IPS DF 19.7 (cell line): Measurements from ENCODE around the gene WFDC9.
"Not testable (repeated sequence)": the region's sequence is repeated elsewhere in the genome, so short reads cannot be mapped to it uniquely, and the experiment has no call there.

Source experiments
- DNase-seq: peaks from one replicate; pipeline ENCODE4 v3.0.0-alpha.2; 2013; ENCODE audit warnings: low read depth, low spot score

WFDC9 gene

DNA sequence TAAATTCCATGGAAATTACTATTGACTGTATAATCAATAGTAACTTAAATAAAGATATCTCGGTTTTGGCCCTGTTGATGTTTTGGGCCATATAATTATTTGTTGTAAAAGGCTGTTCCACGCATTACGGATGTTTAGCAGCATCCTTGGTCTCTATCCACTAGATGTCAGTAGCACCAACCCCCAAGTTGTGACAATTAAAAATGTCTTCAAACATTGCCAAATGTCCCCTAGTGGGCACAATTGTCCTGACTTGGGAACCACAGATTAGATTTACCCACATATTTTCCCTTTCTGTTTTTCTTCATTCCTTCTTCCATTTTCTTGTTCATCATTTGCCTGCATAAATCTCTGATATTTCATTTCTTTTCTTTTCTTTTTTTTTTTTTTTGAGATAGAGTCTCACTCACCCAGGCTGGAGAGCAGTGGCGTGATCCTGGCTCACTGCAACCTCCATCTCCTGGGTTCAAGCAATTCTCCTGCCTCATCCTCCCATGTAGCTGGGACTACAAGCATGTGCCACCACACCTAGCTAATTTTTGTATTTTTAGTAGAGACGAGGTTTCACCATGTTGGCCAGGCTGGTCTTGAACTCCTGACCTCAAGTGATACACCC, 38.4 kb downstream of the WFDC9 start:
- DNase-seq: peak; percentile 52

DNA sequence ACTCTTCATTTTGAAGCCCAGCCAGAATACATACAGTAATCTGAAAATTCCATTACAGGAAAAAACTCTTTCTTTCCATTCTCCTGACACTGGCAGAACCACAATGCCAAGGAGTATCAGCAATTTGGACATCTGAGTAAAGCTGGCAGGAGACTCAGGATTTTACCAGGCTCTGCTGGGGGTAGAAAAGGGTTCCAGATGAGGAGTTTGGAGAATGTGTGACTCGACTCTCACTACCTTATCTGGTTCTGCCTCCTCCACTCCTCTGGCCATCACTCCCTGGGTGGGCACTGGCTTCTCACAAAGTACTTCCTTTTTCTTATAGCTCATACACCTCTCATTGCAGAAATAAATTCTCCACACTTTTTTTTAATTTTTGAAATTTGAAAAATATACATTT, 41.4 kb downstream of the WFDC9 start:
- DNase-seq: no peak

DNA sequence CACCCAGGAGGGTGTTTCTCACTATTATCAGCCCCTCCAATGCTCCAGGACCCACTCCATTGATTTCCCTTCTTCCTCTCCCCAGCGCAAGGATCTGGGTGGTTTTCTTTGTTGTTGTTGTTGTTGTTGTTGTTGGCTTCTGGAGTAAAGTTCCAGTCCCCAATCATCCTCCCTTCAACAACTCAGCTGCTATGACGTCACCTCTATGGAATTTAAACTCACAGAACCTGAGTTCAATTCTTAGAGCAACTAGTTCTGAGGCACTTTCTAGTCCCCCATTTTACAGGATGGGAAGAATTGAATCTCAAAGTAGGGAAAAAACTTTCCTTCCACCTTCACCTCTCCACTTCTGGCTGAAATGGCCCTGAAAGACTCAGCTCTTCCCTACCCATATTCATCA, 42.3 kb downstream of the WFDC9 start:
- DNase-seq: no peak

DNA sequence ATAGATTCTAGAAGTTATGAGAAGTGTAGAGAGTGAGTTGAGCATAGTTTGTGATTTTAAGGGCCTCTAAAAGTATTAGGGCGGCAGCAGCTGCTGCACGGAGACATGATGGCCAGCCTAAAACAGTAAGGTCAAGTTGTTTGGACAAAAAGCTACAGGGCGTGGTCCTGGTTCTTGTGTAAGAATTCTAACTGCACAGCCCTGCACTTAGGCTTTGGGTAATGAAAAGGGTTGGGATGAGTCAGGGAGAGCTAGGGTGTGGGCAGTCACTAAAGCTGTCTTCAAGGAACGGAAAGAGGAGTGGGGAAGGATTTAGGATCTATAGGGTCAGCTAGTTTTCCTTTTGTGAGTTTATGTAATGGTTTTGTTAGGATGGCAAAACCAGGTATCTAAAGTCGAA, 45.1 kb downstream of the WFDC9 start:
- not testable (repeated sequence) for DNase-seq

DNA sequence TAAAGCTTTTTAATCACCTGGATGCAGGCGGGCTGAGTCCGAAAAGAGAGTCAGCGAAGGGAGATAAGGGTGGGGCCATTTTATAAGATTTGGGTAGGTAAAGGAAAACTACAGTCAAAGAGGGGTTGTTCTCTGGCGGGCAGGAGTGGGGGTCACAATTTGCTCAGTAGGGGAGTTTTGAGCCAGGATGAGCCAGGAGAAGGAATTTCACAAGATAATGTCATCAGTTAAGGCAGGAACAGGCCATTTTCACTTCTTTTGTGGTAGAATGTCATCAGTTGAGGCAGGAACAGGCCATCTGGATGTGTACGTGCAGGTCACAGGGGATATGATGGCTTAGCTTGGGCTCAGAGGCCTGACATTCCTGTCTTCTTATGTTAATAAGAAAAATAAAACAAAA, 46.8 kb downstream of the WFDC9 start:
- not testable (repeated sequence) for DNase-seq

DNA sequence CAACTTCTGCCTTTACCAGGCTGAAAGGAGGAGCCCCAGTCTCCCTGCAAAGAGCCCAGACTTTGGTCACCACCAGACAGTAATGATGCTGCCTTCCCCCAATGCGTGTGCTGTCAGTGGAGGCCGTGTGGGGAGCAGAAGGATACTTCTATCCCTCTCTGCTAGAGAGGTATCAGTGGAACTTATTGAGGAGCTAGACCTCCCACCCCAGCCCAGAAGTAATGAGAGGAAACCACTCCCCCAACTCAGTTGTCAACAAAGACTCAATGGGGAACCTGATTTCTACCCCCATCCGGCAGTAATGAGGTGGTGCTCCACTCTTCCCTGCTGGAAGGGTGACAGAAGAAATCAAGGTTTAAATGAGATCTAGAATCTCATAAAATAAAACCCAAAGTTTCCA, 47.6 kb downstream of the WFDC9 start:
- DNase-seq: no peak

DNA sequence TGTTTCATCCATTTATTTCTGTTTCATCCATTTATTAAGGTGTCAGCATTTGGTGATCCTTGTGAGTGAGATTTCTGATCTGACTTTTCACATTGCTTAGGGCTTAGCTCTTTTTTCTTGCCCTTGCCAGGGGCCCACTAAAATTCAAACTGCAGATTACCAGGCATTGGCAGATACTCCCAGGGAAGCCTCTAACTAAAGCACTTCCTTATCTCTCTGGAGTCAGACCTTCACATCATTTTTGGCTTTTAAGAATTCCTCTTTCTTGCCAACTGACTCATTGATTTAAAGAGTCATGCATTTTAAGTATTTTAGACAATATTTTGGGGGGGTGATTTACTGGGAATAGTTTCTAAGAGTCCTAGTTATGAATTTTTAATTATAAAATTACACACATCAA, 49.4 kb downstream of the WFDC9 start:
- no peak for DNase-seq

DNA sequence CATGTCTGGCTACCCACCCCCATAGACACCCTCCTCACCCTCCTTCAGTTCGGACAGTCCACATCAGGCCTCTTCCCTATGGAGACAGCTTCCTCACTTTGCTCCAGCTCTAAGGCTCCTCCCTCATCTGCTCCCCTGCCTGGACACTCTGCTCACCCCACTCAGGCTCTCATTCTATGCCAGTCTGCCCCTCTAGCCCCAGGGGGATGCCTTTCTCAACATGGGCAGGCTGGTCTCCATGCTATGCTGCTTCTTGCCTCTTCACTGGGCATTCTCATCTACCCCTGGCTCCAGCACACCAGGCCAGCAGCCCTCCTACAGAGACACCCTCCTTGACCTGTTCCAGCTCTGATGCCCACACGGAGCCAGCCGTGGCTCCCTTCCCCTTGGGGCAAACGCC, 51.9 kb downstream of the WFDC9 start, which contains the start of gene WFDC8:
Gene WFDC8 (minus strand): TSS at position 101 of the 400 bp plus-strand sequence. CDS start 37 bp downstream, at position 64.
- DNase-seq: no peak

DNA sequence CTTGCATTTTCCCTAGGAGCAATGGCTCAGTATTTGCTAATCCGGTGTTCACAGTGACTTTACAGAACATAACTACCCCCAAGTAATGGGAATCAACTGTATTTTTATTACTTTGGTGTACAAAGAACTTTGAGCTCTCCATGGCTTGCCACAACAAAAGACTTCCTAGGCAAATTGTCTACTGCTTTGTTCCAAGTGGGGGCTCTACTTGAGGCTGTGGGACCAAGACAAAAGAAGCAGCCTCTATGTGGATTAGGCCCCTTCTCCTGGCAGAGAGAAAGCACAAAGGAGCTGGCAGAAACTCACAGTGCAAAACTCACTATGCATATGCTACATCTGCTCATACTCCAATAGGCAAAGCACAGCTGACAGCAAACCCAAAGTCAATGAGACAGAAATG, 52.9 kb downstream of the WFDC9 start:
- DNase-seq: no peak

DNA sequence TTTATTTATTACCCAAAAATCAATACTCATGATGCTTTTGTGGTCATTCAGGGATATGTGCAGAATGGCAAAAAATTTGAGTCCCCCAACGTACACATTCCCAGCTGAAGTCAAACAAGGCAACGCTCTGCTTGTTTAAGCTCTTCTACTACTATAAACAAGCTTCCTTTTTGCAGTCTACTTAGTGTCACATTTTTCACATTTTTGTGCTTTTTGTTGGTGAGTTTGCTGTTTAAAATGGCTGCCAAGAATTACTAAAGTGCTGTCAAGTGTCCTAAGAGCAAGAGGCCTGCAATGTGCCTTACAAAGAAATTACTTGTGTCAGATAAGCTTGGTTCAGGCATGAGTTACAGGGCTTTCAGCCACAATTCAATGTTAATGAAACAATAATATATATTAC, 54.1 kb downstream of the WFDC9 start:
- DNase-seq: no peak

DNA sequence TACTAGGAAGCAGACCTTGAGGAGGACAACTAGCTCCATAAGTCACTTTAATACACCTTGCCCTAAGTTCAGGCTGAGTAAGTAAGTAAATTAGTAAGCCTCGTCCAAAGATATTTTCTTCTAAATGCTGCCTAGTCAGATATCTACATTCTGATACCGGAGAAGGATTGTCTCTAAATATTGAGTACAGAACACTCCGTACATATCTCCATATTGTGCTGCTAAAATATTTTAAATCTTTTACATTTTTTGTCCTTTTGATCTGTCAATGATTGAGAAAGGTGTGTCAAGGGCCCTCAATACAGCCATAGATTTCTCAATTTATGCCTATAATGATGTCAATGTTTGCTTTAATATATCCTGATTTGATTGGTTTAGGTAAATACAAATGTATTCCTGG, 55.2 kb downstream of the WFDC9 start:
- DNase-seq: no peak

DNA sequence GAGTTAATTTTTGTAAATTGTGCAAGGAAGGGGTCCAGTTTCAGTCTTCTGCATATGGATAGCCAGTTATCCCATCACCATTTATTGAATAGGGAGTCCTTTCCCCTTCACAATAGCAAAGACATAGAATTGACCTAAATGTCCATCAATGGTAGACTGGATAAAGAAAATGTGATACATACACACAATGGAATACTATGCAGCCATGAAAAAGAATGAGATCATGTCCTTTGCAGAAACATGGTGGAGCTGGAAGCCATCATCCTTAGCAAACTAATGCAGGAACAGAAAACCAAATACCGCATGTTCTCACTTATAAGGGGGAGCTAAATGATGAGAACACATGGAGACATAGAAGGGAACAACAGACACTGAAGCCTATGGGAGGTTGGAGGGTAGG, 61.4 kb downstream of the WFDC9 start:
- DNase-seq: not testable (repeated sequence)

DNA sequence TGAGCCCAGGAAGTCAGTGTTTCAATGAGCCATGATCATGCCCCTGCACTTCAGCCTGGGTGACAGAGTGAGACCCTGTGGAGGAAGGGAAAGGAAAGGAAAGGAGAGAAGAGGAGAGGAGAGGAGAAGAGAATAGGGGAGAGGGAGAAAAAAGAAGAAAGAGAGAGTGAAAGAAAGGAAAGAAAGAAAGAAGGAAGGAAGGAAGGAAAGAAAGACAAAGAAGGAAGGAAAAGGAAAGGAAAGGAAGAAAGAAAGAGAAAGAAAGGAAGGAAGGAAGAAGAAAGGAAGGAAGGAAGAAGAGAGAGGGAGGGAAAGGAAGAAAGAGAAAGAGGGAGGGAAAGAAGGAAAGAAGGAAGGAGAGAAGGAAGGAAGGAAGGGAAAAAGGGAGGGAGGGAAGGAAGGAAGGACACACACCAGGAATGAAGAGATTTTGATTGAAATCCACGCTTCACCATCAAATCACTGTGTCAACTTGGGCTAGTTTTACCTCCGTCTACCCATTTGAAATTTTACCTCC, 66.3 kb downstream of the WFDC9 start:
- DNase-seq: no peak
